Smooth muscle cell (in vitro differentiated cells): ENCODE measurements around the gene SCTR. TPM values are rescaled to one million over a fixed set of nuclear protein-coding genes. Genes with fewer than 3 reads are reported as not detected.

Experiments
- DNase-seq: peaks from one replicate; lab custom pipeline; 2025; ENCODE audit not compliant: unreplicated experiment; lab: John Stamatoyannopoulos, UW
- H2AFZ ChIP-seq: fragments of 200-600 bp; sonication (generic); 2 replicates; pipeline ENCODE4 v1.6.0; 2016; ENCODE audit warnings: antibody characterized with exemption, low read depth, mild to moderate bottlenecking
- H3F3A ChIP-seq: fragments of 200-600 bp; sonication (generic); 2 replicates; pipeline ENCODE4 v1.6.0; 2017; ENCODE audit warnings: antibody characterized with exemption, low read depth
- H3K27ac ChIP-seq: fragments of 200-600 bp; sonication (generic); 2 replicates; pipeline ENCODE4 v1.5.1; 2016; ENCODE audit warnings: low read depth, mild to moderate bottlenecking
- H3K27me3 ChIP-seq: fragments of 200-600 bp; sonication (generic); 2 replicates; pipeline ENCODE4 v1.6.1; 2016; ENCODE audit warnings: low read depth, mild to moderate bottlenecking
- H3K36me3 ChIP-seq: fragments of 200-600 bp; sonication (generic); 2 replicates; pipeline ENCODE4 v1.5.1; 2016; ENCODE audit warnings: low read depth
- H3K4me1 ChIP-seq: fragments of 200-600 bp; sonication (generic); 2 replicates; pipeline ENCODE4 v1.5.1; 2016; ENCODE audit warnings: low read depth
- H3K4me2 ChIP-seq: fragments of 200-600 bp; sonication (generic); 2 replicates; pipeline ENCODE4 v1.6.0; 2016; ENCODE audit warnings: mild to moderate bottlenecking
- H3K4me3 ChIP-seq: fragments of 200-600 bp; sonication (generic); 2 replicates; pipeline ENCODE4 v1.5.1; 2016; ENCODE audit warnings: mild to moderate bottlenecking
- H3K79me2 ChIP-seq: fragments of 200-600 bp; sonication (generic); 2 replicates; pipeline ENCODE4 v1.6.0; 2016; ENCODE audit warnings: low read depth, mild to moderate bottlenecking
- H3K9ac ChIP-seq: fragments of 200-600 bp; sonication (generic); 2 replicates; pipeline ENCODE4 v1.6.0; 2016; ENCODE audit warnings: low read depth
- H3K9me3 ChIP-seq: fragments of 200-600 bp; sonication (generic); replicated peaks from 2 replicates; pipeline ENCODE4 v1.5.1; 2016; ENCODE audit warnings: low read depth
- H4K20me1 ChIP-seq: fragments of 200-600 bp; sonication (generic); 2 replicates; pipeline ENCODE4 v1.6.0; 2016; ENCODE audit warnings: low read depth
- CTCF ChIP-seq: fragments of 200-600 bp; sonication (generic); IDR thresholded peaks from 2 replicates; pipeline ENCODE4 v1.5.1; 2017; ENCODE audit warnings: borderline replicate concordance, mild to moderate bottlenecking, antibody characterized with exemption; ENCODE audit not compliant: insufficient read depth, poor library complexity, severe bottlenecking
- WGBS: methylation state at CpG from one replicate; pipeline ENCODE4 v1.1.7; 2016; ENCODE audit warnings: low lambda C conversion rate; 5-methylcytosine and 5-hydroxymethylcytosine counted together
- polyA plus RNA-seq: library from polyadenylated mRNA; unstranded; fragments of >200 nt; fragmentation: Nextera tagmentation; extraction: Ambion mirVana; gene quantifications from 2 replicates; pipeline ENCODE4 v1.2.1, GENCODE V29; 2016
- total RNA-seq: library from RNA; depleted of rRNA; stranded (reverse); fragments of >200 nt; gene quantifications from 2 replicates; pipeline ENCODE4 v1.2.3, GENCODE V29; 2014

Gene SCTR
- total and polyA plus RNA-seq, 2 experiments from 2014 or later, result not detected

- Histone ChIP-seq H3K79me2 (no peaks in the 10 kb centered on the region), H2AFZ (no peak overlapping the region), H4K20me1 (no peaks in the 10 kb centered on the region), H3K4me2 (no peak overlapping the region), H3K9ac (no peak overlapping the region), H3K27me3 (no peaks in the 10 kb centered on the region), H3K9me3 (no peaks in the 10 kb centered on the region), H3K4me1 (no peaks in the 10 kb centered on the region), H3K36me3 (no peaks in the 10 kb centered on the region), H3K4me3 (no peak overlapping the region), H3K27ac (no peak overlapping the region), H3F3A (no peaks in the 10 kb centered on the region)
- DNase-seq, result no peak
- TF ChIP-seq CTCF, result no peak
- 88% methylated on average over 4 of the region's 4 CpGs for whole genome bisulfite sequencing
Observed at GRCh38 chr2:119440873-119441272, 83.4 kb downstream of the SCTR start.

GRCh38 chr2:119440501-119440870, 83.8 kb downstream of the SCTR start:
- no peaks in the 10 kb centered on the region for H3K9me3 ChIP-seq
- H3K27me3 ChIP-seq, result no peaks in the 10 kb centered on the region
- H3K4me3 ChIP-seq, result no peak overlapping the region
- H4K20me1 ChIP-seq, result no peaks in the 10 kb centered on the region
- WGBS, result 85% methylated on average over 1 of the region's 1 CpG
- H3F3A ChIP-seq, result no peaks in the 10 kb centered on the region
- H3K9ac ChIP-seq, result no peak overlapping the region
- no peak overlapping the region for H3K27ac ChIP-seq
- no peaks in the 10 kb centered on the region for H3K36me3 ChIP-seq
- no peak for DNase-seq
- H3K4me2 ChIP-seq, result no peak overlapping the region
- H3K4me1 ChIP-seq, result no peaks in the 10 kb centered on the region
- no peak for TF ChIP-seq CTCF
- no peaks in the 10 kb centered on the region for H3K79me2 ChIP-seq
- no peak overlapping the region for H2AFZ ChIP-seq

- Histone ChIP-seq H3F3A (no peaks in the 10 kb centered on the region), H3K9ac (no peak overlapping the region), H3K4me1 (no peaks in the 10 kb centered on the region), H3K36me3 (no peaks in the 10 kb centered on the region), H4K20me1 (no peaks in the 10 kb centered on the region), H3K4me2 (no peak overlapping the region), H3K27me3 (no peaks in the 10 kb centered on the region), H3K9me3 (no peaks in the 10 kb centered on the region), H2AFZ (no peak overlapping the region), H3K4me3 (no peak overlapping the region), H3K79me2 (no peaks in the 10 kb centered on the region), H3K27ac (no peak overlapping the region)
- 86% methylated on average over 15 of the region's 15 CpGs for WGBS
- DNase-seq, result no peak
- no peak for TF ChIP-seq CTCF
Observed at GRCh38 chr2:119439574-119440500, 84.4 kb downstream of the SCTR start.
